Immature natural killer cell (primary cell): ENCODE results near the gene MDM2. TPM values are rescaled to one million over a fixed set of nuclear protein-coding genes. Genes with fewer than 3 reads are reported as not detected.
A peak's percentile ranks its signal among the peaks of the same experiment; 100 is the strongest.
"Not testable (repeated sequence)": the region's sequence is repeated elsewhere in the genome, so short reads cannot be mapped to it uniquely, and the experiment has no call there.

Source experiments
- DNase-seq, 3 donors: peaks; one replicate each; pipeline ENCODE4 v3.0.0; 2022; ENCODE audit warnings: mixed read lengths in 1 of 3
- H3K27ac Mint-ChIP-seq, 6 donors: one replicate each; pipeline ENCODE4 v1.8.0; 2020; ENCODE audit warnings: mixed read lengths in 6 of 6, mild to moderate bottlenecking in 5 of 6, inconsistent platforms in 4 of 6, moderate library complexity in 3 of 6
- H3K27me3 Mint-ChIP-seq, 3 donors: one replicate each; pipeline ENCODE4 v1.8.0; 2020 to 2021; ENCODE audit warnings: low read depth in 3 of 3, mild to moderate bottlenecking in 3 of 3, mixed read lengths in 3 of 3, moderate library complexity in 3 of 3, inconsistent platforms in 1 of 3
- H3K36me3 Mint-ChIP-seq, 3 donors: one replicate each; pipeline ENCODE4 v1.8.0; 2020; ENCODE audit warnings: mixed read lengths in 3 of 3, inconsistent platforms in 2 of 3, mild to moderate bottlenecking in 2 of 3
- H3K4me1 Mint-ChIP-seq, 2 donors: one replicate each; pipeline ENCODE4 v1.8.0; 2020; ENCODE audit warnings: inconsistent platforms in 2 of 2, mild to moderate bottlenecking in 2 of 2, mixed read lengths in 2 of 2, moderate library complexity in 1 of 2
- H3K4me3 Mint-ChIP-seq, 5 donors: one replicate each; pipeline ENCODE4 v1.8.0; 2020; ENCODE audit warnings: mild to moderate bottlenecking in 5 of 5, mixed read lengths in 5 of 5, inconsistent platforms in 3 of 5, moderate library complexity in 3 of 5
- H3K9me3 Mint-ChIP-seq, 6 donors: one replicate each; pipeline ENCODE4 v1.8.0; 2020; ENCODE audit warnings: mild to moderate bottlenecking in 6 of 6, mixed read lengths in 6 of 6, inconsistent platforms in 4 of 6, moderate library complexity in 3 of 6
- polyA plus RNA-seq, 3 donors: library from polyadenylated mRNA; unstranded; fragments of 300-500 nt; fragmentation: Illumina TruSeq; gene quantifications; one replicate each; pipeline ENCODE4 v1.2.3, GENCODE V29; 2021

MDM2 gene
- polyA plus RNA-seq, 3 donors from 2014 or later, result 18.2 to 33.5 (median 19.9) TPM

DNA sequence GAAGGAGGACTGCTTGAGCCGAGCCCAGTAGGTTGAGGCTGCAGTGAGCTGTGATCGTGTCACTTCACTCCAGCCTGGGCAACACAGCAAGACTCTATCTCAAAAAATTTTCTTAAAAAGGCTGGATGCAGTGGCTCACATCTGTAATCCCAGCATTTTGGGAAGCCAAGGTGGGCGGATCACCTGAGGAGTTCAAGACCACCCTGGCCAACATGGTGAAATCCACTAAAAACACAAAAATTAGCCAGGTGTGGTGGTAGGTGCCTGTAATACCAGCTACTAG lies 17.1 kb upstream of the MDM2 start:
- H3K27ac Mint-ChIP-seq, result no peak overlapping the region

DNA sequence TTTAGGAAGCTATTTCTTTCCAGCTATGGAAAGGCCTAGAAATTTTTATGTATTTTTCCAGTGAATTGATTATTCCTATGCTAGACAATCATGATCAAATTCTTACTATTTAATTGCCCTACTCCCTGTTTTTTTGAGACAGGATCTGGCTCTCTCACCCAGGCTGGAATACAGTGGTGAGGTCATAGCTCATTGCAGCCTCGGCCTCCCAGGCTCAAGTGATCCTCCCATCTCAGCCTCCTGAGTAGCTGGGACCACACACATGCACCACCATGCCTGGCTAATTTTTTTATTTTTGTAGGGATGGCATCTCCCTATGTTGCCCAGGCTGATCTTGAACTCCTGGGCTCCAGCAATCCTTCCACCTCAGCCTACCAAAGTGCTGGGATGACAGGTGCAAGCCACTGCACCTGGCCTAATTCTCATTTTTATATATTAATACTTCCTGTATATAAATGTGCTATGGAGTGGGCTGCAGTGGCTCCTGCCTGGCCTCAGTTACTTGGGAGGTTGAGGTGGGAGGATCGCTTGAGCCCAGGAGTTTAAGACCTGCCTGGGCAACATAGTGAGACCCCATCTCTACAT lies 16.0 kb upstream of the MDM2 start:
- H3K27ac Mint-ChIP-seq, result no peak overlapping the region
- H3K4me3 Mint-ChIP-seq, result no peak overlapping the region
- no peaks in the 10 kb centered on the region for H3K4me1 Mint-ChIP-seq

More for the DNA sequence above, 17.1 kb upstream of the MDM2 start:
- no peak overlapping the region for H3K4me3 Mint-ChIP-seq
- H3K4me1 Mint-ChIP-seq, result no peaks in the 10 kb centered on the region
- no peaks in the 10 kb centered on the region for H3K9me3 Mint-ChIP-seq
- peaks cover 0 to 4% (median 0%) of the 10 kb centered on the region in 3 donors for H3K36me3 Mint-ChIP-seq
- H3K27me3 Mint-ChIP-seq, result peaks cover 0 to 5% (median 2%) of the 10 kb centered on the region in 3 donors
- no peak for DNase-seq

DNA sequence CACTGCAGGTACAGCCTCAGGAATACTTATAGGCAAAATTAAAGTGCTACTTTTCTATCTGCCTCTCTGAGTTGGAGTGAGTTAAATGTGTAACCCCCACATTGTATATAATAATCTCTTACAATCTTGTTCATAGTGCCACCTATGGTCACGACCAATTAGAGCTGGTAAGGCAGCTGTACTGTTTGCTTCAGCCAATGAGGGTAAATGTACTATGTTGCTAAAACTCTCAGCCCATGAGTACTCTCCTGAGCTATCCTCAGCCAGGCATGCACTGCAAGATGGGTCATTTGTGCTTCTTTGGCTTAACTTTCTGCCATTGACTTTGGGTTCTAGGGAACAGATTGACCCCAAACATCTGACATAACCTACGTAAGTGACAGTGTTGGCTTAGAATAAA lies 15.0 kb upstream of the MDM2 start:
- no peak overlapping the region for H3K4me3 Mint-ChIP-seq
- peaks cover 0 to 5% (median 3%) of the 10 kb centered on the region in 3 donors for H3K27me3 Mint-ChIP-seq
- no peaks in the 10 kb centered on the region for H3K9me3 Mint-ChIP-seq
- peak; percentile 29 to 43 (median 35) for DNase-seq
- no peaks in the 10 kb centered on the region for H3K4me1 Mint-ChIP-seq
- H3K27ac Mint-ChIP-seq, result no peak overlapping the region
- peaks cover 0 to 4% (median 0%) of the 10 kb centered on the region in 3 donors for H3K36me3 Mint-ChIP-seq

More for the DNA sequence above, 16.0 kb upstream of the MDM2 start:
- no peak for DNase-seq
- Mint-ChIP-seq H3K36me3 (peaks cover 0 to 4% (median 0%) of the 10 kb centered on the region in 3 donors), H3K27me3 (peaks cover 0 to 5% (median 3%) of the 10 kb centered on the region in 3 donors), H3K9me3 (no peaks in the 10 kb centered on the region)

DNA sequence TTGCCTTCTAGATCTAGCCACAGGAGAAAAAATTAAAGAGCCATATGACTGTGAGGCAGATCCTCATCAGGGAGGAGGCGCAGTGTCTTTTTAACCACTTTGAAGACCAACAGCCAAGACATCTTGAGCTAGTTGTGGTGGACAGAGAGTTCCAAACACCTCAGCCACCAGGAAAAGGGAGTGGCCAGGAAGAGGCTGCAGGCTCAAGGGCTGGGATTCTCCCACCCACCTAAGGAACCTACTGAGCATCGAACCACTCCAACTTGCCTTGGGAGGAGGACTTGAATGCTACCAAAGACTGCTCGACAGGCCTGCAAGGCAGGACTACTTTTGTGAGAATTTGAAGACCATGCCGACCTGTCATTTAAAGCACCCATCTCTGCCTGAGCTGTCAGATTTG lies 14.5 kb upstream of the MDM2 start:
- no peaks in the 10 kb centered on the region for H3K9me3 Mint-ChIP-seq
- DNase-seq, result no peak
- peaks cover 0 to 4% (median 0%) of the 10 kb centered on the region in 3 donors for H3K36me3 Mint-ChIP-seq
- H3K4me1 Mint-ChIP-seq, result no peaks in the 10 kb centered on the region
- H3K4me3 Mint-ChIP-seq, result no peak overlapping the region
- peak overlapping the region in 1 of 6 donors; percentile 24 for H3K27ac Mint-ChIP-seq
- peaks cover 0 to 5% (median 3%) of the 10 kb centered on the region in 3 donors for H3K27me3 Mint-ChIP-seq

DNA sequence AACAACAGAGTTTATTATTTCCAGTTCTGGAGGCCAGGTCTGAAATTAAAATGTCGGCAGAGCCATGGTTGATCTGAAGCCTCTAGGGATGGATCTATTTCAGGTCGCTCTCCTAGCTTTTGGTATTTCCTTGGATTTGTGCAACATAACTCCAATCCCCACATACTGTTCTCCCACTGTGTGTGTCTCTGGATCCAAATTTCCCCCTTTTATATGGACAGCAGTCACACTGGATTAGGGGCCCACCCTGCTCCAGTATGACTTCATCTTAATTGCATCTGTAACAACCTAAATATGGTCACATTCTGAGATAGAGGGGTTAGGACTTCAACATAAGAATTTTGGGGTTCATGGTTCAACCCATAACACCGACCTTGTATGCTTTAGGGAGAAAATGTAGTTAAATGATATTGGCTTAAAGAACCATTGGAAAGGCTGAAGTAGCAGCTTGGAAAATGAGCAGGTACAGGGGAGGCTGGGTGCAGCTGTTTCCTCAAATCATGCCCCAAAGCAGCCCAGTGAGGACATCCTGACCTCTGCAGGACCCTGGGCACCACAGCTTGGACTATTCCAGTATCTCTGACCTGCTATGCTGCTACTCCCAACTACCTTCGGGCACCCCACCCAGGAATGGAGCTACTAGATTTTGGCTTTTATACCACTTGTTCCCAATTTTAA lies 13.9 kb upstream of the MDM2 start:
- H3K9me3 Mint-ChIP-seq, result no peaks in the 10 kb centered on the region
- H3K36me3 Mint-ChIP-seq, result peaks cover 0 to 2% (median 0%) of the 10 kb centered on the region in 3 donors
- H3K4me3 Mint-ChIP-seq, result no peak overlapping the region
- no peak for DNase-seq
- peak overlapping the region in 2 of 6 donors; percentile 33 to 37 for H3K27ac Mint-ChIP-seq
- H3K4me1 Mint-ChIP-seq, result no peaks in the 10 kb centered on the region
- peaks cover 0 to 5% (median 3%) of the 10 kb centered on the region in 3 donors for H3K27me3 Mint-ChIP-seq

DNA sequence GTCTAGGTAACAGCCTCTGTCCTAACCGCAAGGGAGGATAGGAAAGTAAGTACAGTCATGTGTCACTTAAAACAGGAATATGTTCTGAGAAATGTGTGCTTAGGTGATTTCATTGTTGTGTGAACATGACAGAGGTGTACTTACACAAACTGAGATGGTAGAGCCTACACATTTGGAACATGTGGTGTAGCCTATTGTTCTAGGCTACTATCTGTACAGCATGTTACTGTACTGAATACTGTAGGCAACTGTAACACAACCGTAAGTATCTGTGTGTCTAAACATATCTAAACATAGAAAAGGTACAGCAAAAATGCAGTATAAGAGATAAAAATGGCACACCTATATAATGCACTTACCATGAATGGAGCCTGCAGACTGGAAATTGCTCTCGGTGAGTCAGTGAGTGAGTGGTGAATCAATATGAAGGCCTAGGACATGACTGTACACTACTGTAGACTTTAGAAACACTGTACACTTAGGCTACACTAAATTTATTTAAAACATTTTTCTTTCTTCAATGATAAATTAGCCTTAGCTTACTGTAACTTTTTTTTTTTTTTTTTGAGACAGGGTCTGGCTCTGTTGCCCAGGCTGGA lies 13.2 kb upstream of the MDM2 start:
- DNase-seq, result no peak
- Mint-ChIP-seq H3K36me3 (no peaks in the 10 kb centered on the region), H3K4me3 (no peak overlapping the region), H3K4me1 (no peaks in the 10 kb centered on the region), H3K27ac (no peak overlapping the region), H3K27me3 (peaks cover 0 to 6% (median 1%) of the 10 kb centered on the region in 3 donors), H3K9me3 (no peaks in the 10 kb centered on the region)

DNA sequence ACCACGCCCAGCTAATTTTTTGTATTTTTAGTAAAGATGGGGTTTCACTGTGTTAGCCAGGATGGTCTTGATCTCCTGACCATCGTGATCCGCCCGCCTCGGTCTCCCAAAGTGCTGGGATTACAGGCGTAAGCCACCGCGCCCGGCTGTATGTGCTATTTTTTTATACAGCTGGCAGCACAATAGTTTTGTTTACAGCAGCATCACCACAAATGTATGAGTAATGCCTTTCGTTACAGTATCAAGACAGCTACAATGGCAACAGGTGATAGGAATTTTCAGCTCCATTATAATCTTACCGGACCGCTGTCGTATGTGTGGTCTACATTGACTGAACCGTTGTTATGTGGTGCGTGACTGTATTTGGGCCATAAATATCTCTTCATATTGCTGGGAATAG lies 11.6 kb upstream of the MDM2 start:
- no peaks in the 10 kb centered on the region for H3K4me1 Mint-ChIP-seq
- peaks cover 0 to 8% (median 1%) of the 10 kb centered on the region in 3 donors for H3K27me3 Mint-ChIP-seq
- no peak overlapping the region for H3K27ac Mint-ChIP-seq
- H3K4me3 Mint-ChIP-seq, result no peak overlapping the region
- no peak for DNase-seq
- H3K36me3 Mint-ChIP-seq, result no peaks in the 10 kb centered on the region
- H3K9me3 Mint-ChIP-seq, result no peaks in the 10 kb centered on the region

DNA sequence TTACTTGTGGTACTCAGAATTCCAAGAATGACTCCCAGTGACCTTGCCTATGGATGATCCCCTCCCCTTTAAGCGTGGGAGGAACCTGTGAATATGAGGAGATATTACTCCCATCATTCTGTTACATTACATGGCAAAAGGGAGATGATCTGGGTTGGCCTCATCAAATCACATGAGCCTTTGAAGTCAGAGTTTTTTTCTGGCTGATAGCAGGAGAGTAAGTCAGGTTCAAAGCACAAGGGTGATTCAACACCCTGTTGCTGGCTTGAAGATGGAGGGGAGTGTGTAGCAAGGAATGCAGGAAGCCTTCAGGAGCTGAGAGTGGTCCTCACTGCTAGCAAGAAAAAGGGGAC lies 9.1 kb upstream of the MDM2 start:
- DNase-seq, result no peak
- Mint-ChIP-seq H3K4me1 (no peaks in the 10 kb centered on the region), H3K27me3 (peaks cover 0 to 5% (median 1%) of the 10 kb centered on the region in 3 donors), H3K9me3 (no peaks in the 10 kb centered on the region), H3K36me3 (no peaks in the 10 kb centered on the region), H3K27ac (no peak overlapping the region), H3K4me3 (no peak overlapping the region)

DNA sequence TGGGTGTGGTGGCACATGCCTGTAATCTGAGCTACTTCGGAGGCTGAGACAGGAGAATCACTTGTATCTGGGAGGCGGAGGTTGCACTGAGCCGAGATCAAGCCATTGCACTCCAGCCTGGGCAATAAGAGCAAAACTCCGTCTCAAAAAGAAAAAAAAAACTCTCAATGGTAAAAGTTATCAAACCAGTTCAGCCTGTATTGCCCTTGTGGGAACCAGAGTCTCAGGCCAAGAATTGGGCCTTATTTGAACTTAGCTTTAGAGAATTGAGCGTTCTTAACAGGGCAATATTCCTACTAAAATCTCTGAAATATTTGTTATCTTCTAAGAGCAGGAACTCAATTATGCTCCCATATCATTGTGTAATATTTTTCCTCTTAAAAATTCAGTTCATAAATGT lies 7.7 kb upstream of the MDM2 start:
- Mint-ChIP-seq H3K36me3 (no peaks in the 10 kb centered on the region), H3K4me1 (no peaks in the 10 kb centered on the region), H3K4me3 (no peak overlapping the region), H3K9me3 (no peaks in the 10 kb centered on the region), H3K27me3 (peaks cover 0 to 5% (median 1%) of the 10 kb centered on the region in 3 donors), H3K27ac (no peak overlapping the region)
- no peak for DNase-seq

DNA sequence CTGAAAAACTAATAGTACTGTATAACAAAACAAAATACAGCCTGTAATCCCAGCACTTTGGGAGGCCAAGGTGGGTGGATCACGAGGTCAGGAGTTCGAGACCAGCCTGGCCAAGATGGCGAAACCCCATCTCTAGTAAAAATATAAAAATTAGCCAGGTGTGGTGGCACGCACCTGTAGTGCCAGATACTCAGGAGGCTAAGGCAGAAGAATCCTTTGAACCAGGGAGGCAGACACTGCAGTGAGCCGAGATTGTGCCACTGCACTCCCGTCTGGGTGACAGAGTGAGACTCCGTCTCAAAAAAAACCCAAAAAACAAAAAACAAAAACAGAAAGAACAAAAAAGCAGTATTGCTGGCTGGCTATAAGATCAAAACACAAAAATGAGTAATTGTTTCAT lies 6.9 kb upstream of the MDM2 start:
- H3K27me3 Mint-ChIP-seq, H3K4me3 Mint-ChIP-seq, H3K36me3 Mint-ChIP-seq, H3K4me1 Mint-ChIP-seq, H3K9me3 Mint-ChIP-seq, DNase-seq, H3K27ac Mint-ChIP-seq: not testable (repeated sequence)

DNA sequence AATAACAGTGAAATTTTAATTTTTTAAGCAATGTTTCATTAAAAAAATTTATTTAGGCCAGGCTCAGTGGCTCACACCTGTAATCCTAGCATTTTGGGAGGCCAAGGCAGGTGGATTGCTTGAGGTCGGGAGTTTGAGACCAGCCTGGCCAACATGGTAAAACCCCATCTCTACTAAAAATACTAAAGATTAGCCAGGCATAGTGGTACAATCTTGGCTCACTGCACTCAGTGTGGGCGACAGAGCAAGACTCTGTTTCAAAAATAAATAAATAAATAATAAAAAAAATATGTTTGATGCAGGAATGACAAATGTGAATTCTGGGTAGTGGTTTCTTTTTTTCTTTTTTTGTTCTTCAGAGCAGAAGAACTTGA lies 5.6 kb upstream of the MDM2 start:
- H3K9me3 Mint-ChIP-seq, H3K4me3 Mint-ChIP-seq, H3K4me1 Mint-ChIP-seq, DNase-seq, H3K36me3 Mint-ChIP-seq, H3K27me3 Mint-ChIP-seq, H3K27ac Mint-ChIP-seq: not testable (repeated sequence)

DNA sequence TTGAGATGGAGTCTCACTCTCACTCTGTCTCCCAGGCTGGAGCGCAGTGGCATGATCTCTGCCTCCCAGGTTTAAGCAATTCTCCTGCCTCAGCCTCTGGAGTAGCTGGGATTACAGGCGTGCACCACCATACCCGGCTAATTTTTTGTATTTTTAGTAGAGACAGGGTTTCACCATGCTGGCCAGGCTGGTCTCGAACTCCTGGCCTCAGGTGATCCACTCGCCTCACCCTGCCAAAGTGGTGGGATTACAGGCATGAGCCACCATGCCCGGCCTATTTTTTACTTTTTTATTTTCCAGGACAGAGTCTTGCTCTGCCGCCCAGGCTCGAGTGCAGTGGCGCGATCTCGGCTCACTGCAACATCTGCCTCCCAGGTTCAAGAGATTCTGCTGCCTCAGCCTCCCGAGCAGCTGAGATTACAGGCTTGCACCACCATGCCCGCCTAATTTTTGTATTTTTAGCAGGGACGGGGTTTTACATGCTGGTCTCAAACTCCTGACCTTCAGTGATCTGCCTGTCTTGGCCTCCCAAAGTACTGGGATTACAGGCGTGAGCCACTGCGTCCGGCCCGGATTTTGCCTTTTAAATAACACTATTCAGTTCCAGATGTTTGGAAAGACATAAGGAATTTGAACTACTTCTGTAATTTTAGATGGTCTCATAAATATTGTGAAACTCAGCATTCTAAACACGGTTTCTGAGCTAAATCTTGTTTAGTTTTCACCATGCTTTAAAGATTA lies 4.9 kb upstream of the MDM2 start:
- Mint-ChIP-seq H3K27me3 (peaks cover 4 to 16% (median 9%) of the 10 kb centered on the region in 3 donors), H3K4me1 (peaks cover 11 to 13% of the 10 kb centered on the region in 2 donors)
- DNase-seq, H3K9me3 Mint-ChIP-seq, H3K27ac Mint-ChIP-seq, H3K36me3 Mint-ChIP-seq, H3K4me3 Mint-ChIP-seq: not testable (repeated sequence)

DNA sequence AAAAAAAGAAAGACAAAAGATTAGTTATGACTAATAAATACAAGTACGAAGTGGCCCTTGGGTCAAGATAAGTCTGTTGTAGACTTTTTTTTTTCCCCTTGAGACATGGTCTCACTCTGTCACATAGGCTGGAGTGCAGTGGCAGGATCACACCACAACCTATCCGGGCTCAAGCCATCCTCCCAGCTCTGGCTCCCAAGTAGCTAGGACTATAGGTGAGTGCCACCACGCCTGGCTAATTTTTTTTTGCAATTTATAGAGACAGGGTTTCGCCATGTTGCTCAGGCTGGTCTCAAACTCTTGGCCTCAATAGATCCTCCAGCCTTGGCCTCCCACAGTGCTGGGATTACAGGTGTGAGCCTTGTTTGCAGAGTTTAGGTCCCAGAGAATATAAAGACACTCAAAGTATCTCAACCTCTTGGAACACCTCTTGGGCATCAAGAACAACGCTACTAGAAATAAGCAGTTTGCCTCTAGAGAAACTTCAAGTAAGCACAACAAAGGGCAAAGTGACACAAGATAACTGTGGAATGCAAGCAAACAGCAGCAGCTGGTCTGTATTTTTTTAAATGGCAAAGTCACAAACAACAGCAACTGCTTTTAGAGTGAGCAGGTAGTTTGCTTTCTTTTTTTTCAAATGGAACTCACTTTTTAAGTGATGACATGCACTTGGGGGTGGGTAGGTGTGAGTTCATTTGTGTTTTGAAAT lies 3.9 kb upstream of the MDM2 start:
- peak overlapping the region in 1 of 6 donors; percentile 29 for H3K27ac Mint-ChIP-seq
- H3K27me3 Mint-ChIP-seq, result peaks cover 13 to 25% (median 17%) of the 10 kb centered on the region in 3 donors
- H3K4me1 Mint-ChIP-seq, result peaks cover 18 to 19% of the 10 kb centered on the region in 2 donors
- no peaks in the 10 kb centered on the region for H3K9me3 Mint-ChIP-seq
- no peak overlapping the region for H3K4me3 Mint-ChIP-seq
- no peak for DNase-seq
- peaks cover 0 to 1% (median 0%) of the 10 kb centered on the region in 3 donors for H3K36me3 Mint-ChIP-seq
